Tibial artery (tissue), 4 donors: ENCODE results near the gene NUSAP1.
"Not testable (repeated sequence)": the region's sequence is repeated elsewhere in the genome, so short reads cannot be mapped to it uniquely, and the experiment has no call there.

Experiments used
- DNase-seq, 2 donors: peaks; one replicate each; pipeline ENCODE4 v3.0.0-alpha.2; 2019
- H3K27ac ChIP-seq, 2 donors: fragments of 200-600 bp; sonication (generic) in 1 of 2; 1 replicate in 1 of 2; 2 replicates in 1 of 2; pipeline ENCODE4 v1.5.1; 2018 to 2019; ENCODE audit warnings: mild to moderate bottlenecking in 1 of 2
- H3K27me3 ChIP-seq, 2 donors: fragments of 200-600 bp; sonication (generic) in 1 of 2; one replicate each; pipeline versions ENCODE4 v1.5.1 to v1.6.0; 2016 to 2019
- H3K36me3 ChIP-seq, 3 donors: fragments of 200-600 bp; sonication (generic) in 2 of 3; one replicate each; pipeline ENCODE4 v1.5.1; 2016 to 2019; ENCODE audit warnings: mild to moderate bottlenecking in 2 of 3
- H3K4me1 ChIP-seq, 4 donors: fragments of 200-600 bp; sonication (generic) in 2 of 4; 1 replicate in 3 of 4; 2 replicates in 1 of 4; pipeline ENCODE4 v1.5.1; 2016 to 2019
- H3K4me3 ChIP-seq, 2 donors: fragments of 200-600 bp; sonication (generic) in 1 of 2; 1 replicate in 1 of 2; 2 replicates in 1 of 2; pipeline ENCODE4 v1.5.1; 2018 to 2019; ENCODE audit warnings: mild to moderate bottlenecking in 2 of 2
- H3K9me3 ChIP-seq, 3 donors: fragments of 200-600 bp; sonication (generic) in 1 of 3; one replicate each; pipeline ENCODE4 v1.5.1; 2016 to 2019
- intact Hi-C: fragments of 100-400 bp; cut with DNase I; formaldehyde crosslinking; loops from one replicate; pipeline ENCODE4 v1.15.0; 2023; ENCODE audit warnings: low total_unique reads
- TF ChIP-seq, protein P1 (sequence below), 2 experiments: fragments of 200-600 bp in 1 of 2; fragments of 450-650 bp in 1 of 2; IDR thresholded peaks; one replicate each; pipeline ENCODE4 v1.5.1; 2017 to 2019; ENCODE audit warnings: antibody characterized with exemption in 2 of 2, mild to moderate bottlenecking in 1 of 2, moderate library complexity in 1 of 2

NUSAP1 gene

DNA sequence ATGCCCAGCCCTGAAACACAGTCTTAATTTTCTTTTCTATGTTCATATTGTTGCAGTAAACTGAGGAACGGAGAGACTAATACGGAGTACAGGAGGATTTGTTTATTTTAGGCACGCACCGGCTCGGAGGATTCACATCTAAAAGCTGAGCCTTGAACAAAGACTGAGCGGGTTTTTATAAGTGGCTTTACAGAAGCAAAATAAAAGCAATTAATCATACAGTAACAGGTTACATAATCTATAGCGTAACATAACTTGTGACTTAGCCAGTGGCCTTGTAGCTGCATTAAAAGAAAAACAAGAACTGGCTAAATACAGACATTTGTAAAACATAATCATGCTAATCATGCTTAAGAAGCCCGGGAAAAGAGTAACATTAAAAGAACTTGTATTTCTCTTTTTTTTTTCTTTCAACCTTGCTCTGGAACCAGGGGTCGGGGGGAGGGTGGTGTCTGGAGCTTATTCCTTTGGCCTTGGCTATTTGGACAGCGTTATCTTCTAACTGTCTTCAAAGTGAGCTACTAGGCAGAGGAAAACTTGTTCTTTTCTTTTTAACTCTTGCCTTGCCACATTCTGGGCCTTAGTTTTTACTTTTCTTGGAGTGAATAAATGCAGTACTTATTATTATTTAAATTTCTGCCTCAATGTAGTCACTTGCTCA, 17.5 kb downstream of the NUSAP1 start:
- TF ChIP-seq, protein P1, sequence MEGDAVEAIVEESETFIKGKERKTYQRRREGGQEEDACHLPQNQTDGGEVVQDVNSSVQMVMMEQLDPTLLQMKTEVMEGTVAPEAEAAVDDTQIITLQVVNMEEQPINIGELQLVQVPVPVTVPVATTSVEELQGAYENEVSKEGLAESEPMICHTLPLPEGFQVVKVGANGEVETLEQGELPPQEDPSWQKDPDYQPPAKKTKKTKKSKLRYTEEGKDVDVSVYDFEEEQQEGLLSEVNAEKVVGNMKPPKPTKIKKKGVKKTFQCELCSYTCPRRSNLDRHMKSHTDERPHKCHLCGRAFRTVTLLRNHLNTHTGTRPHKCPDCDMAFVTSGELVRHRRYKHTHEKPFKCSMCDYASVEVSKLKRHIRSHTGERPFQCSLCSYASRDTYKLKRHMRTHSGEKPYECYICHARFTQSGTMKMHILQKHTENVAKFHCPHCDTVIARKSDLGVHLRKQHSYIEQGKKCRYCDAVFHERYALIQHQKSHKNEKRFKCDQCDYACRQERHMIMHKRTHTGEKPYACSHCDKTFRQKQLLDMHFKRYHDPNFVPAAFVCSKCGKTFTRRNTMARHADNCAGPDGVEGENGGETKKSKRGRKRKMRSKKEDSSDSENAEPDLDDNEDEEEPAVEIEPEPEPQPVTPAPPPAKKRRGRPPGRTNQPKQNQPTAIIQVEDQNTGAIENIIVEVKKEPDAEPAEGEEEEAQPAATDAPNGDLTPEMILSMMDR (IDR thresholded peaks at IDR 0.05) = no peak
- Histone ChIP-seq H3K4me3 (no peak overlapping the region), H3K36me3 (no peaks in the 10 kb centered on the region), H3K4me1 (no peaks in the 10 kb centered on the region), H3K27me3 (no peaks in the 10 kb centered on the region), H3K27ac (no peak overlapping the region), H3K9me3 (no peaks in the 10 kb centered on the region)
- intact Hi-C loops = no loop called here
- no peak for DNase-seq

DNA sequence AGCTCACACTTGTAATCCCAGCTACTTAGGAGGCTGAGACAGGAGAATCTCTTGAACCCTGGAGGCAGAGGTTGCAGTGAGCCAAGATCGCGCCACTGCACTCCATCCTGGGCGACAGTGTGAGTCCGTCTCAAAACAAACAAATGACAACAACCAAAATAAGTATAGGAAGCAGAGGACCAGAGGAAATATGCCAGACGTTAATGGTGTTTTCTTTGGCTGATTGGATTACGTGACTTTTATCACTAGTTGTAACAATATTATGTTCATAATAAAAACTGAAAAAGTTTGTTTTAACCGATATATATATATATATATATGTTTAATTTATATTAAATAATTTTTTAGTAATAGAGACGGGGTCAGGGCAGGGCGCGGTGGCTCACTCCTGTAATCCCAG, 21.7 kb downstream of the NUSAP1 start:
- DNase-seq = no peak
- no peaks in the 10 kb centered on the region for H3K9me3 ChIP-seq
- H3K4me3 ChIP-seq = no peak overlapping the region
- no peak overlapping the region for H3K27ac ChIP-seq
- no peaks in the 10 kb centered on the region for H3K27me3 ChIP-seq
- no peaks in the 10 kb centered on the region for H3K36me3 ChIP-seq
- TF ChIP-seq, protein P1 (IDR thresholded peaks at IDR 0.05) = no peak
- intact Hi-C loops = no loop called here
- no peaks in the 10 kb centered on the region for H3K4me1 ChIP-seq

DNA sequence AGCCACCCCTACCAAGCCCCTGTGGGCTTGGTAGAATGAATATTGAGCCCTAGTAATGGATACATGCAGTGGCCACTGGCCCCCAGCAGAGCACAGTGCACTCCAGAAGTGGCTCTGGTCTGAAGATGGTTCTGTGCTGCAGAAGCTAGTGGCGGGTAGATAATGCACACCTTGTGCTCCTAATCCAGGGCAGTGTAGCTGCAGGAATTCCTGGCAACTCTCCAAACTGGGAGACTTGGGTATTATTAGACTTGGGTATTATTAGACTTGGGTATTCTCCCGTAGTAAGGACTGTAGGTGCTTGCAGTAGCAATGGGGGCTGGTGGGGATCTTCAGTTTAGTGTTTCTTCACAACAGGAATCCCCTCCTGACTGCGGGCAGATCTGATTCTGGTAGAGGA, 34.7 kb downstream of the NUSAP1 start:
- DNase-seq = no peak
- no peaks in the 10 kb centered on the region for H3K36me3 ChIP-seq
- no peaks in the 10 kb centered on the region for H3K4me1 ChIP-seq
- intact Hi-C loops = no loop called here
- no peaks in the 10 kb centered on the region for H3K27me3 ChIP-seq
- TF ChIP-seq, protein P1 (IDR thresholded peaks at IDR 0.05) = no peak
- peaks cover 0 to 2% (median 0%) of the 10 kb centered on the region in 3 donors for H3K9me3 ChIP-seq
- H3K27ac ChIP-seq = no peak overlapping the region
- H3K4me3 ChIP-seq = no peak overlapping the region

DNA sequence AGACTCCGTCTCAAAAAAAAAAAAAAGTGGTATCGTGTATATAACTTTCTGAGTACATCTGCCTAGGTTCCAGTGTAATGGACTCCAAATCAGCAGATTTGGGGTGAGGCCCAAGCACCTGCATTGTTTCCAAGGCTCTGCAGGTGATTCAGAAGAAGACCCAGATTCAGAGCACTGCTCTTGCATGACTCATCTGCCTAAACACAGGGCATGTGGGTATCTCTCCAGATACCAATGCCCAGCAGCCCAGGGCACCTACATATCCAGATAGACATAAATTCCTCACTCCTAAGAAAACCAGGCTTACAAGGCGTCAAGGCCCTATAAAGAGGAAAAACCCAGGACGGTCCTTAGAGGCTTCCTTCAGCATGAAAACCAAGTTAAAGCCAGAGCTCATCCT, 45.3 kb downstream of the NUSAP1 start:
- TF ChIP-seq, protein P1 (IDR thresholded peaks at IDR 0.05) = no peak
- Histone ChIP-seq H3K4me3 (no peak overlapping the region), H3K9me3 (no peaks in the 10 kb centered on the region), H3K27me3 (no peaks in the 10 kb centered on the region), H3K27ac (no peak overlapping the region), H3K36me3 (no peaks in the 10 kb centered on the region), H3K4me1 (no peaks in the 10 kb centered on the region)
- intact Hi-C loops = no loop called here
- DNase-seq = no peak

DNA sequence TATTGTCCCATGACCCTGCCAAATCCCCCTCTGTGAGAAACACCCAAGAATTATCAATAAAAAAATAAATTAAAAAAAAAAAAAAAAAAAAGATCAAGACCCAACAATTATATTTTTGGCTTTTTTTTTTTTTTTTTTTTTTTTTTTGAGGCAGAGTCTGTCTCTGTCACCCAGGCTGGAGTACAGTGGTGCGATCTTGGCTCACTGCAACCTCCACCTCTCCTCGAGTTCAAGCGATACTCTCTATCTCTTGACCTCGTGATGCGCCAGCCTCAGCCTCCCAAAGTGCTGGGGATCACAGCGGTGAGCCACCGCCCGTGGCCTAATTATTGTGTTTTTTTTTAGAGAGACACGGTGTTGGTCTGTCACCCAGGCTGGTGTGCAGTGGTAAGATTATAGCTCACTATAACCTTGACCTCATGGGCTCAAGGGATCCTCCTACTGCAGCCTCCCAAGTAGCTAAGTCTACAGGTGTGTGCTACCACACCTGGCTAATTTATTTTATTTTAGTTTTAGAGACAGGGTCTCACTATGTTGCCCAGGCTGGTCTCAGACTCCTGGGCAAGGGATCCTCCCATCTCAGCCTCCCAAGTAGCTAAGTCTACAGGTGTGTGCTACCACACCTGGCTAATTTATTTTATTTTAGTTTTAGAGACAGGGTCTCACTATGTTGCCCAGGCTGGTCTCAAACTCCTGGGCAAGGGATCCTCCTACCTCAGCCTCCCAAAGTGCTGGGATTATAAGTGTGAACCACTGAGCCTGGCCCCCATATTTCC, 51.5 kb downstream of the NUSAP1 start:
- H3K4me3 ChIP-seq, H3K27me3 ChIP-seq, intact Hi-C loops, H3K4me1 ChIP-seq, H3K9me3 ChIP-seq, DNase-seq, H3K27ac ChIP-seq: not testable (repeated sequence)
- peaks cover 28 to 39% (median 31%) of the 10 kb centered on the region in 3 donors for H3K36me3 ChIP-seq

DNA sequence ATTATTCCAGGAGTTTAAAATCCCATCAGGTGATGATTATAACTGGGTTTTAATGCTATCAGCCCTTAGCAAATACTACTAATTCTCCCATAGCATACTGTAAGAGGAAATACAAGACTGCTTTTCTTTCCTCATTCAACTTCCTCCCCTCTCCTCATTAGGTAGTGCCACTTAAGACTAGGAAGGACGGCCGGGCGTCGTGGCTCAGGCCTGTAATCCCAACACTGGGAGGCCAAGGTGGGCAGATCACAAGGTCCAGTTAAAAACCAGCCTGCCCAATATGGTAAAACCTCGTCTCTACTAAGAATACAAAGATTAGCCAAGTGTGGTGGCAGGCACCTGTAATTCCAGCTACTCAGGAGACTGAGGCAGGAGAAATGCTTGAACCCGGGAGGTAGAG, 55.0 kb downstream of the NUSAP1 start:
- intact Hi-C loops = no loop called here
- TF ChIP-seq, protein P1 (IDR thresholded peaks at IDR 0.05) = no peak
- Histone ChIP-seq H3K36me3 (peaks cover 35 to 67% (median 38%) of the 10 kb centered on the region in 3 donors), H3K9me3 (no peaks in the 10 kb centered on the region), H3K27me3 (no peaks in the 10 kb centered on the region), H3K27ac (no peak overlapping the region), H3K4me1 (no peaks in the 10 kb centered on the region), H3K4me3 (no peak overlapping the region)
- no peak for DNase-seq
